ENCODE data around the gene ACMSD. TPM values are rescaled to one million over a fixed set of nuclear protein-coding genes. Genes with fewer than 3 reads are reported as not detected.
A peak's percentile ranks its signal among the peaks of the same experiment; 100 is the strongest.
"Not testable (repeated sequence)": the region's sequence is repeated elsewhere in the genome, so short reads cannot be mapped to it uniquely, and the experiment has no call there.

Gene ACMSD
- total and polyA plus RNA-seq, 2 donors, result not detected

- 93% methylated on average over 1 of the region's 1 CpG for WGBS
These were observed 69.2 kb downstream of the ACMSD start for GRCh38 chr2:134907441-134908116.

GRCh38 chr2:134910763-134911399 is 72.5 kb downstream of the ACMSD start:
- H3K4me1 ChIP-seq (ENCODE audit: control insufficient read depth in 2 of 2, insufficient read depth in 2 of 2, low read length in 2 of 2), result no peaks in the 10 kb centered on the region
- no peaks in the 10 kb centered on the region for H3K27me3 ChIP-seq (ENCODE audit: control insufficient read depth in 2 of 2, insufficient read depth in 1 of 2, low read length in 1 of 2)
- no peak overlapping the region for H3K27ac ChIP-seq (ENCODE audit: low read depth in 1 of 2, low read length in 1 of 2)
- H3K4me3 ChIP-seq (ENCODE audit: low read length in 2 of 2), result no peak overlapping the region
- 96% methylated on average over 2 of the region's 2 CpGs for WGBS
- DNase-seq (ENCODE audit: low read depth in 6 of 9, low spot score in 9 of 9), result no peak
- H3K9me3 ChIP-seq (ENCODE audit: control insufficient read depth in 2 of 2, insufficient read depth in 1 of 2, low read length in 1 of 2), result no peaks in the 10 kb centered on the region
- H3K36me3 ChIP-seq (ENCODE audit: control insufficient read depth in 2 of 2, insufficient read depth in 2 of 2, low read length in 1 of 2), result no peaks in the 10 kb centered on the region

More at GRCh38 chr2:134907441-134908116, 69.2 kb downstream of the ACMSD start:
- not testable (repeated sequence) for H3K36me3 ChIP-seq (ENCODE audit: control insufficient read depth in 2 of 2, insufficient read depth in 2 of 2, low read length in 1 of 2); H3K4me1 ChIP-seq (ENCODE audit: control insufficient read depth in 2 of 2, insufficient read depth in 2 of 2, low read length in 2 of 2); DNase-seq (ENCODE audit: low read depth in 6 of 9, low spot score in 9 of 9); H3K27me3 ChIP-seq (ENCODE audit: control insufficient read depth in 2 of 2, insufficient read depth in 1 of 2, low read length in 1 of 2); H3K27ac ChIP-seq (ENCODE audit: low read depth in 1 of 2, low read length in 1 of 2); H3K9me3 ChIP-seq (ENCODE audit: control insufficient read depth in 2 of 2, insufficient read depth in 1 of 2, low read length in 1 of 2); H3K4me3 ChIP-seq (ENCODE audit: low read length in 2 of 2)

DNA sequence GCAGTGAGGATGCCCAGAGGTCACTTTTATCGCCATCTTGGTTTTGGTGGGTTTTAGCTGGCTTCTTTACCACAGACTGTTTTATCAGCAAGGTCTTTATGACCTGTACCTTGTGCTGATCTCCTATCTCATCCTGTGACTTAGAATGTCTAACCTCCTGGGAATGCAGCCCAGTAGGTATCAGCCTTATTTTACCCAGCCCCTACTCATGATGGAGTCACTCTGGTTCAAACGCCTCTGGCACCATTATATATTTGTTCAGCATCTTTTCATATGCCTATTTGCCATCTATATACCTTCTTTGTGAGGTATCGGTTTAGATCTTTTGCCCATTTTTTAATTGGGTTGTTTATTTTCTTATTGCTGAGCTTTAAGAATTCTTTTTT is 73.0 kb downstream of the ACMSD start:
- no peaks in the 10 kb centered on the region for H3K36me3 ChIP-seq (ENCODE audit: control insufficient read depth in 2 of 2, insufficient read depth in 2 of 2, low read length in 1 of 2)
- 95% methylated on average over 3 of the region's 3 CpGs for WGBS

DNA sequence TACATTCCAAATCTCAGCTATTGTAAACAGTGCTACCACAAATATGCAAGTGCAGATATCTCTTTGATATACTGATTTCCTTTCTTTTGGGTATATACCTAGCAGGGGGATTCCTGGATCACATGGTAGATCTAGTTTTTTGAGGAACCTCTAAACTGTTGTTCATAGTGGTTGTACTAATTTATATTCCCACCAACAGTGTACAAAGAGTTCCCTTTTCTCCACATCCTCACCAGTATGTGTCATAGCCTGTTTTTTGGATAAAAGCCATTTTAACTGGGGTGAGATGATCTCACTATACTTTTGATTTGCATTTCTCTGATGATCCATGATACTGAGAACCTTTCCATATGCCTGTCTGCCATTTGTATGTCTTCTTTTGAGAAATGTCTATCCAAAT is 73.9 kb downstream of the ACMSD start:
- H3K27ac ChIP-seq (ENCODE audit: low read depth in 1 of 2, low read length in 1 of 2), result no peak overlapping the region
- no peak for DNase-seq (ENCODE audit: low read depth in 6 of 9, low spot score in 9 of 9)
- H3K9me3 ChIP-seq (ENCODE audit: control insufficient read depth in 2 of 2, insufficient read depth in 1 of 2, low read length in 1 of 2), result no peaks in the 10 kb centered on the region
- no peak overlapping the region for H3K4me3 ChIP-seq (ENCODE audit: low read length in 2 of 2)
- no peaks in the 10 kb centered on the region for H3K36me3 ChIP-seq (ENCODE audit: control insufficient read depth in 2 of 2, insufficient read depth in 2 of 2, low read length in 1 of 2)
- no peaks in the 10 kb centered on the region for H3K27me3 ChIP-seq (ENCODE audit: control insufficient read depth in 2 of 2, insufficient read depth in 1 of 2, low read length in 1 of 2)
- peaks cover 5% of the 10 kb centered on the region in 2 donors for H3K4me1 ChIP-seq (ENCODE audit: control insufficient read depth in 2 of 2, insufficient read depth in 2 of 2, low read length in 2 of 2)

More for the DNA sequence above, 73.0 kb downstream of the ACMSD start:
- Histone ChIP-seq H3K27me3 (ENCODE audit: control insufficient read depth in 2 of 2, insufficient read depth in 1 of 2, low read length in 1 of 2) (no peaks in the 10 kb centered on the region), H3K27ac (ENCODE audit: low read depth in 1 of 2, low read length in 1 of 2) (no peak overlapping the region), H3K9me3 (ENCODE audit: control insufficient read depth in 2 of 2, insufficient read depth in 1 of 2, low read length in 1 of 2) (no peaks in the 10 kb centered on the region), H3K4me3 (ENCODE audit: low read length in 2 of 2) (no peak overlapping the region), H3K4me1 (ENCODE audit: control insufficient read depth in 2 of 2, insufficient read depth in 2 of 2, low read length in 2 of 2) (no peaks in the 10 kb centered on the region)
- DNase-seq (ENCODE audit: low read depth in 6 of 9, low spot score in 9 of 9), result no peak

DNA sequence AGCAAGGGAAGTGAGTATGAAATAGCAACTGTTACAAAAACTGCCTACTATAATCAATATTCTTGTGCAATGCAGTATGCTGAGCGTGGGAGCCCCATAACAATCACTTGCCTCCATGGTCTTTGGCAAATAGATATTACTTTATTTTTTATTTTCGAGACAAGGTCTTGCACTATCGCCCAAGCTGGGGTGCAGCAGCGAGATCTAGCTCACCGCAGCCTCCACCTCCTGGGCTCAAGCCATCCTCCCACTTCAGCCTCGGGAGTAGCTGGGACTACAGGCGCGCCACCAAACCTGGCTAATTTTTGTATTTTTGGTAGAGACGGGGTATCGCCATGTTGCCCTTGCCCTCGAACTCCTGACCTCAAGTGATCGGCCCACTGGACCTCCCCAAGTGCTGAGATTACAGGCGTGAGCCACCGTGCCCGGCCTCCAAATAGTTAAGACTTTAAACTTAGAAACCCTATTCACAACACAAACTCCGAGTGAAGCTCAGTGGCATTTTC is 79.0 kb downstream of the ACMSD start:
- no peaks in the 10 kb centered on the region for H3K9me3 ChIP-seq (ENCODE audit: control insufficient read depth in 2 of 2, insufficient read depth in 1 of 2, low read length in 1 of 2)
- H3K4me3 ChIP-seq (ENCODE audit: low read length in 2 of 2), result peak overlapping the region; percentile 90 to 99
- peak in 1 of 9 donors; percentile 5 for DNase-seq (ENCODE audit: low read depth in 6 of 9, low spot score in 9 of 9)
- H3K4me1 ChIP-seq (ENCODE audit: control insufficient read depth in 2 of 2, insufficient read depth in 2 of 2, low read length in 2 of 2), result peaks cover 7 to 10% of the 10 kb centered on the region in 2 donors
- H3K27me3 ChIP-seq (ENCODE audit: control insufficient read depth in 2 of 2, insufficient read depth in 1 of 2, low read length in 1 of 2), result no peaks in the 10 kb centered on the region
- H3K36me3 ChIP-seq (ENCODE audit: control insufficient read depth in 2 of 2, insufficient read depth in 2 of 2, low read length in 1 of 2), result no peaks in the 10 kb centered on the region
- peak overlapping the region; percentile 99 for H3K27ac ChIP-seq (ENCODE audit: low read depth in 1 of 2, low read length in 1 of 2)
- WGBS, result 38% methylated on average over 16 of the region's 16 CpGs

DNA sequence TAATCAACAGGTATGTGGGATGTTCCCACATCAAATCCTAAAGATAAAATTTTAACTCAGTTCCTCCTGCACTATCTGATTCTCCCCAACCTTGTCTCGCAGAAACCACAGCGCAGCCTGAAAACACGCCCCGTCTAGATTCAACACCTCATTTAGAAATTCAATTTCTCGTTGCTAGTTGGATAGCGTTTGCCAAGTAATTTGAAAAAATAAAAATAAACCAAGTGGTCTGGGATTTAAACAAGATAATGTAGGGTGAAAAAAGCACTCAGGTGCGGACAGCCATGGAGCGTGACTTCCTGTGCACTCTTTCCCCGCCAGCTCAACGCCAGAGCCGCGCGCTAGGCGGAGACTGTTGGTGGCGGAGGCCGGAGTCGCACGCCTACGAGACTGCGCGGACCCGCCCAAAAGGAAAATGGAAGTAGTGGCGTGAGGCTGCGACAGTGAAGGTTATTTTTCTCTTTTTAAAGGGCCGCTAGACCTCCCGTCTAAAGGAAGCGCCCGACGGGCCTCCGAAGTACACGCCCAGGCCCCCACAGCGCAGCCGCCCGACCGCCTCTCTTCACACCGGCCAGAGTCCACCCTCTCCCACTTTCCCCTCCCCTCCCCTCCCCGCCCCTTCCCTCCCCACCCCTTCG is 79.6 kb downstream of the ACMSD start:
- under 1% methylated on average over 38 of the region's 38 CpGs for WGBS
- Histone ChIP-seq H3K36me3 (ENCODE audit: control insufficient read depth in 2 of 2, insufficient read depth in 2 of 2, low read length in 1 of 2) (no peaks in the 10 kb centered on the region), H3K27ac (ENCODE audit: low read depth in 1 of 2, low read length in 1 of 2) (peak overlapping the region; percentile 99), H3K9me3 (ENCODE audit: control insufficient read depth in 2 of 2, insufficient read depth in 1 of 2, low read length in 1 of 2) (no peaks in the 10 kb centered on the region), H3K4me3 (ENCODE audit: low read length in 2 of 2) (peak overlapping the region; percentile 90 to 99), H3K4me1 (ENCODE audit: control insufficient read depth in 2 of 2, insufficient read depth in 2 of 2, low read length in 2 of 2) (peaks cover 7 to 10% of the 10 kb centered on the region in 2 donors), H3K27me3 (ENCODE audit: control insufficient read depth in 2 of 2, insufficient read depth in 1 of 2, low read length in 1 of 2) (no peaks in the 10 kb centered on the region)
- DNase-seq (ENCODE audit: low read depth in 6 of 9, low spot score in 9 of 9), result peak; percentile 77 to 96 (median 85)

- H3K9me3 ChIP-seq (ENCODE audit: control insufficient read depth in 2 of 2, insufficient read depth in 1 of 2, low read length in 1 of 2), result no peaks in the 10 kb centered on the region
- under 1% methylated on average over 83 of the region's 83 CpGs for WGBS
These were observed 80.3 kb downstream of the ACMSD start, which contains the start of gene CCNT2 for GRCh38 chr2:134918526-134919340. TSS of gene CCNT2 (plus strand) at chr2:134918822. CDS start at chr2:134918855, 33 bp downstream.

DNA sequence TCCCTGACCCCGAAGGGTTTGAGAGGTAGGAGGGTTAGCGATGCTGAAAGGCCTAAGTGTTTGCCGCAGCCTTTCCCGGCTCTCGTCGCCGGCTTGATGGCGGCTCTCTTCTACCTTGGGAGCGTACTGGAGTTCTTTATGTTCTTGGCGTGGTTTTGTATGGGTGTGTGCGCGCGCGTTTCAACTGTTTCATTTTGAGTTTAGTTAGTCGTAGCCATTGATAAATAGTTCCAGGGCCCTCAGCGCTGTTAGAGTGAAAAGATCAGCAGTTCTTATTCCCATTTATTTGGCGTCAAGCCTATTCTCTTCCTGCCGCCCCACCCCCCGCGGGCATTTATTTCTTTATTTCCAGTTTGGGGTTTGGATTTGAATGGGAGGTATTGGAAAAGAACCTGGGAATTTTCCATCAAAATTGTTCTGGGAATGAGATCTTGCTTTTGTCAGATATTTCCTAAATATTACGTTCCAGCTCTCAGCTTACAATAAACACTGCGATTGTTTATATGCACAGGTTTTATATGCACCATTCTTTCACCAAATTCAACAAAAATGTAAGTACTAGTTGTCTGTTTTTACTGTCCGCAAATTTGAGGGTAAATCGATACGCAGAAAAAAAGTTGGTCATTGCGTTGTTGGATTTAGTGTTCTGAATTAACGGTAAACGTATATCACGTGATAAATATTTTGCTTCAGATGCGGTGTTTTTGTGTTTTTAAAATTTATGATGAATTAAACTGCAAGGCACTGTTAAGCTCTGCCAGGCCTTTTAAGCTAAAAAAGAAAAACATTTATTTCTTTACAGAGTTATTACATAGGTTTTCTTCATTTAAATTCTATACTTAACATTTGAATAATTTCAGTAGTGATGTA is 81.2 kb downstream of the ACMSD start:
- H3K27me3 ChIP-seq (ENCODE audit: control insufficient read depth in 2 of 2, insufficient read depth in 1 of 2, low read length in 1 of 2), result no peaks in the 10 kb centered on the region
- no peaks in the 10 kb centered on the region for H3K9me3 ChIP-seq (ENCODE audit: control insufficient read depth in 2 of 2, insufficient read depth in 1 of 2, low read length in 1 of 2)
- peaks cover 0 to 5% of the 10 kb centered on the region in 2 donors for H3K36me3 ChIP-seq (ENCODE audit: control insufficient read depth in 2 of 2, insufficient read depth in 2 of 2, low read length in 1 of 2)
- peak in 6 of 9 donors; percentile 27 to 75 (median 48) for DNase-seq (ENCODE audit: low read depth in 6 of 9, low spot score in 9 of 9)
- peak overlapping the region; percentile 90 to 99 for H3K4me3 ChIP-seq (ENCODE audit: low read length in 2 of 2)
- WGBS, result 2% methylated on average over 30 of the region's 30 CpGs
- H3K27ac ChIP-seq (ENCODE audit: low read depth in 1 of 2, low read length in 1 of 2), result peak overlapping the region; percentile 99
- peaks cover 7 to 10% of the 10 kb centered on the region in 2 donors for H3K4me1 ChIP-seq (ENCODE audit: control insufficient read depth in 2 of 2, insufficient read depth in 2 of 2, low read length in 2 of 2)

More at GRCh38 chr2:134918526-134919340, 80.3 kb downstream of the ACMSD start, which contains the start of gene CCNT2:
- peak within 1 kb of the TSS; percentile 99 for H3K27ac ChIP-seq (ENCODE audit: low read depth in 1 of 2, low read length in 1 of 2)
- H3K4me1 ChIP-seq (ENCODE audit: control insufficient read depth in 2 of 2, insufficient read depth in 2 of 2, low read length in 2 of 2), result peaks cover 7 to 10% of the 10 kb centered on the region in 2 donors
- peak within 1 kb of the TSS; percentile 90 to 99 for H3K4me3 ChIP-seq (ENCODE audit: low read length in 2 of 2)
- H3K27me3 ChIP-seq (ENCODE audit: control insufficient read depth in 2 of 2, insufficient read depth in 1 of 2, low read length in 1 of 2), result no peaks in the 10 kb centered on the region
- peak; percentile 95 to 99 (median 99) for DNase-seq (ENCODE audit: low read depth in 6 of 9, low spot score in 9 of 9)
- H3K36me3 ChIP-seq (ENCODE audit: control insufficient read depth in 2 of 2, insufficient read depth in 2 of 2, low read length in 1 of 2), result peaks cover 0 to 2% of the 10 kb centered on the region in 2 donors
